ENCODE measurements around the gene IL6ST.
A peak's percentile ranks its signal among the peaks of the same experiment; 100 is the strongest.

Gene IL6ST

DNA sequence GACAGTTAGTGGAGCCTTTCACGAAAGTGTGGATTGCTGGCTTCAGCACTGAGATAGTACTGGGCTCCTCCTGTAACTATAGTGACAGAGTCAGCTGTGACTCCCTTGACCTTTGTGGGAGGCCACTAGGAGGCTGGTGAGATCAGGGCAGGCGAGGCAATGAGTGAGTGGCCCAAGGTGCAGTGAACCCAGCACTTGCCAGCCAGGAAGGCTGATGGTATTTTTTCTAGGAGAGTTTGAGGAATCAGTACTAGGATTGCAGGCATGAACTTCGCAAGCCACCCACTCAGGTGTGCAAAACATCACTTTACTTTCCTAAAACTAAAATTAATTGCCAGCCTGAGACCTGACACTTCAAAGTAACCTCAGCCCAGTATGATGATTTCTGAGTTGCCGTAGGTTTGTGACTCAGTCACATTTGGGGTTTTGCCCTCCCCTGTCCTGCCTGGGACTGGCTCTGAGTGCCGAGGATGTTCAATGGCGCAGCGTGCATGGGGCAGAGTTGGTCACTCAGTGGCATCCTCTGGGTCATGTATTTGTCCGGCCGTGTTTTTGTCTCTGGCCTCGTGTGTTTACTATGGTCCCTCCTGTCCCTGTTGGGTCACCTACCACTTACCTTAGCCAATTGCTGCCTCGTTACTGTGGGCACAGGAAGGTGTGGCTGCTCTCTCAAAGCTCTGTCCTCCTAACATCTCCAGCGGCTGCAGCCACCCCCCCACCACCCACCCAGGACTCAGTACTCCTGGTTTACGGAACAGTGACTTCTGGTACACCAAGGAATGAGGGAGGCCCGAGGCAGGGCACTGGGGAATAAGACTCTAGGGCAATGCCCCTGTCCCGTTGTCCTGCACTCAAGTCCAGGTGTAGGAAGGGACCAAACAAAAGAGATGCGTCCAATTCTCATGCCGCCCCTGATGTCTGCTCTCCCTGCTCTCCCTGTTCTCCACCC, 76.4 kb downstream of the IL6ST start:
- DNase-seq, result no peak

DNA sequence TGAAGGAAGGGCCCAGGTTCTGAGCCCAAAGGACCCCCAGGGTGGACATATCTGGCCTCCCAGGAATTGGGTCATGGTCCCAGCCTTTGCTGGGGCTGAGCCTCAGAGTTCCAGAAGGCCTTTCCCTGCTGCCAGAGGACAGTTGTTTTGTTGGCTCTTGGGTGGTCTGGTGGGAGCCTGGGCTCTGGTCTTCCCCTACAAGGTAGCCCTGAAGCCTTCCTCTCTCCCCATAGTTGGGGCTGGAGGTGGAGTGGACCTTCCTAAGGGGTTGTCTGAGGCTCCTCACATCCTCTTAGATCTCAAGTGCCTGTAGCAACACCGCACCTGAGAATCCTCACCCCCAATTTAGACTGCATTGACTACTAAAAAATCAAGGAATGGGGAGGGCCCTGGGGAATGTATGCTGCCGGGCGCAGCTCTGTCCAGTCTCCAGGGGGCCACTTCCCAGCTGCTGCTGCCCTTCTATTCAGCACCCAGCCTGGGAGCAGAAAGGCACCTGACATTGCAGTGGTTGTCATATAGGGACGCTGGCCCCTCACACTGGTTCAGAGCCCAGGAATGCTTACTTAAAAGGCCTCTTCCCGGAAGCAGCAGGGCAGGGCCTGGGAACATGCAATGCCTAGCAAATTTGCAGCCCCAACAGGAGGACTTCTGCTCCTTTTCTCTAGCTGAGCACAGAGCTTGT, 77.2 kb downstream of the IL6ST start:
- no peak for DNase-seq

DNA sequence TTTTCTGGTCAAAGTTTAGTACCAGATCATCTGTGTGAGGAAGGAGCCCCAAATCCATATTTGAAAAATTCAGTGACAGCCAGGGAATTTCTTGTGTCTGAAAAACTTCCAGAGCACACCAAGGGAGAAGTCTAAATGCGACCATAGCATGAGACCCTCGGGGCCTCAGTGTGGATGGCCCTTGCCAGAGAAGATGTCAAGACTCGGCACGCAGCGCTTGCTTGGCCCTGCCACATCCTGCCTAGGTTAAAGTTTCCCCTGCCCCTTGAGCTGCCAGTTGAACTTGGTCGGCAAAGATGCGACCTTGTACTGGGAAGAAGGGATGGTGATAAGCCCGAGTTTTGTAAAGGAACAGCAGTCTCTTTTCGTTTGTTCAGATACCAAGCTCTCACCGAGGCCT, 77.8 kb downstream of the IL6ST start:
- DNase-seq, result no peak

DNA sequence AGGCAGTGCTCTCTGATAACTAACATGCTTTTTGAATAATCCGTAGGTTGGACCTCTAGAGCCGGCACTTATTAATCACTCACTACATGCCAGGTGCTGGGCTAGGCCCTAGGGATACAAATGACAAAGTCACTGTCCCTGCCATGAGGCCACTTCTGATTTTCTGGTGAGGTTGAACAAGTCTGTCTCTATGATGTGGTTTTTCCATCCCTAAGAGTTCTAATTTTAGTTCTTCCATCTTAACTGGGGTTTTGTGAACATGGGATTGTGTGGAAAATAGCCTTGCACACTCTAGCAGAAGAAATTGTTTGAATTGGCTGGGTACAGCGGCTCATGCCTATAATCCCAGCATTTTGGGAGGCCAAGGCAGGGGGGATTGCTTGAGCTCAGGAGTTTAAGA, 79.0 kb downstream of the IL6ST start:
- DNase-seq, result no peak

DNA sequence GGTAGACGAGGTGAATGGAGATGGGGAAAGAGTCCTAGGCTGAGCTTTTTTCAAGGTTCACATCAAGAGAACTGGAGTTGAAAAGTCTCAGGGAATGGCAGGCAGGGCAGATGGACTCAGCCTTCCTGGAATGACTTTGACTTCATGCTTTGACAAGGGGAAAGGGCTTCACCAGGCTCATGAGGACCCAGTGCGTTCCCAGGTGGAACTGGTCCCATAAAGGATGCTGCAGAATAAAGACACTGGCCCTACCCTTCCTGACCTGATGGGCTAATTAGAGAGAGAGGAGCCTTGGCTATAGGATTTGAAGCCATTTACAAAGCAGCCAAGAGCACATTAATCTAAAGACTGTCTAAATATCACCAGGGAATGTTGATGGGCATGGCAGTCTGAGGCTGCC, 79.8 kb downstream of the IL6ST start:
- no peak for DNase-seq

DNA sequence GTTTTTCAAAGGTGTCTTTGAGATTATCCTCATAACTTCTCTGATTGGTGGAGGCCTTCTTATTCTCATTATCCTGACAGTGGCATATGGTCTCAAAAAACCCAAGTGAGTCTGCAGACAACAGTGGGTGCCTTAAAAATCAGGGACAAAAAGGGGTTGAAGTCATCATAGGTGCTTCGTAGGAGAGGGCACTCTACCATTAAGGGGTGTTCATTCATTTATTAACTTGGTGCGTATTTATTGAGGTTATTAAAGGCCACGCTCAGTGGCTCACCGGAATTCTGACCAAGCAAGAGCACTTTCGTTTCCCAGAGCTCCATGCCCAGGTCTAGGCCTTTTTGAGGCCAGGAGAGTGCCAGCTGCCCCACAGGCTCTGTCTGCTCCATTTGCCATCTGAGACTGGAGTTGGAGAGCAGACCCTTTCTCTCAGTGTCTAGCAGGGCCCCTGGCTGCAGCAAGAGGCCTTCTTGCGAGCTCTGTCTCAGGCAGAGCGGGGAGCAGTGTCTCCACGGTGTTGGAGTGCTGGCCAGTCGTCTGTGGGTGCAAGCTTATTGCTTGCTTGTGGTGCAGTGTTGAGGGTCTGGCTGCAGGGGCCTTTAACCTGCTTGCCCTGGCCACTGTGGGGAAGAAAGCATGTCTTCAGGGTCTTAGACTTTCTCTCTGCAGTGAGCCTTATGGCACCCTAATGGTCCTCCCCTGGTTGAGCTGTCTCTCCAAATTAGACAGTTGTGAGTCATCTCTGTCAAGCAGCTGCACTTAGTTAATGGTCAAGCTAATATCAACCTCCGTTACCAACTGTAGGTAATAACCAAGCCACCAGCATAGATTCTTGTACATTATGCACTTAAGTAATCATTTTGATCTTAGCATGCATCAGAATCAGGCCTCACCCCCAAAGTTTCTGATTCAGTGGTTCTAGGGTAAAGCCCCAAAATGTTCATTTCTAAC, 81.0 kb downstream of the IL6ST start:
- no peak for DNase-seq

DNA sequence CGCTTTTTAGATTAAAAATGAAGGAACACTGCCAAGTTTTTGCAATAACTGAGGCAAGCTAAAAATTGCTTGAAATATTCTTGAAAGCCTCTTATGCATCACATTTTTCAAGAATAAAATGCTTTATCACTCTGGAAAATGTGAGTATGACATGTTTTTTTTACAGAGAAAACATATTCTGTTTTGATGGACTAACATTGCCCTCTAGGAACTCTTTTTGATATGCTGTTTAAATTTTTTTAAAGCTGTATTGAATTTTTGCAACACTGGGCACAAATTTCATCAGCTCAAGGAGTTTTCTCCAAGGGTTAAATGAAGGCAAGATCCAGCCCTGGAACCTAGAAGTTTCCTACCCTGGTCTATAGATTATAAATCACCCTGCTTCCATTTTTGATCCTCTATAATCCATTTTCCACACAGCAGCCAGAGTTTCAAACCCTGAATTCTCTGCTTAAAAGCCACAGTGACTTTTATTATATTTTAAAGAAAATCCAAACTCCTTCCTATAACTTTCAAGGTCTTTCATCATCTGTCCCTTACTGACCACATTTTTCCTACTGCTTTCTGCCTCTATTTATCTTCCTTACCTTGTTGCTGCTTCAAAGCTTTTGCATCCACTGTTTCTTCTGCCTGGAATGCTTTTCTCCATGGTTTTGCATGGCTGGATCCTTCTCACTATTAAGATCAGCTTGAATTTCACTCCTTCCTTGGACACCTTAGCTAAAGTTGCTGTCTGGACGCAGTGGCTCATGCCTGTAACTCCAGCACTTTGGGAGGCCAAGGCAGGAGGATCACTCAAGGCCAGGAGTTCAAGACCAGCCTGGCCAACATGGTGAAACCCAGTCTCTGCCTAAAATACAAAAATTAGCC, 82.7 kb downstream of the IL6ST start:
- no peak for DNase-seq

DNA sequence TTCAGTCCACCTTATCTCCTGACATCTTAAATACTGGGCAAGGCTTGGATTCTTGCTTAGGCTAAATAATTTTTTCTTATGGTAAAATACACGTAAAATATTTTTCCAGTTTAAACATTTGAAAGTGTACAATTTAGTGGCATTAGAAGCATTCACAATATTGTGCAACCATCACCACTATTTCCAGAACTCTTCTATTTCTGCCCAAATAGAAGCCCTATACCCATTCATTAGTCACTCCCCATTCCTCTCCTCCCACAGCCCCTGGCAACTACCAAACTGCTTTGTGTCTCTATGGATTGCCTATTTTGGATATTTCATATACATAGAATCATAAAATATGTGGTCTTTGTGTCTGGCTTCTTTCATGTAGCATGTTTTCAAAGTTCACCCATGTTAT, 86.0 kb downstream of the IL6ST start:
- no peak for DNase-seq

DNA sequence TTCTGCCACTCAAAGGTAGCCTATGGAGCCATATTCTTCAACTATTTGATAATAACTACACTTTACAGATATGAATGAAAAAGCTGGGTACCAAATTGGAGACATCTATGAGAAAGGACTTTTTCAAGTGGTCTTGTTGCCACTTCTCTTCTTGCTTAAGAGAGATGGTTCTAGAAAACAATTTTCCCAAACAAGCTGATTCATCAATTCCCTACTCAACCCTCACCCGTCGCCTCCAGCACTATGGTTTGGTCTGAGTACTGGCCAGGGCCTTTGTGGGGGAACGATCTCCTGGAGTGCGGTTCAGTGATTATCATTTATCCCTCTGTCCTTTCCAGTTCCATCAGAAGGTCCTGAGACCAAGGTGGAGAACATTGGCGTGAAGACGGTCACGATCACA, 86.8 kb downstream of the IL6ST start:
- no peak for DNase-seq

DNA sequence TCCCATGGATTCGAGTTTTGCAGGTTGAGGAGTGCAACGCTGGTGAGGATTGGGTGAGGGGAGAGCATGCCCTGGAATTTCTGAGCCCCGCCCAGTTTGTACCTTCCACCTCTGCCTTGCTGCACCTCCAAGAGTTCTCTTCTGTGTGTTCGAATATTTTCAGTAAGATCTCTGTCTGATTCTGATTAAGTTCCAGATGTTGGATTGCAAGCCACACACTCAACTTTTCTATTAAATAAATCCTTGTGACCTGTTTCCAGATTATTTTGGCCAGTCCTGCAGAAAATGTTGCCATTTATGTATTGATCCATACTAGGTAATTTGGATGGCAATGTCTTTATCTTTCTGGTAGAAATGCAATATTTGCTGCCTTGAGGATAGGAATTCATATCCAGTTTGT, 89.5 kb downstream of the IL6ST start:
- no peak for DNase-seq

DNA sequence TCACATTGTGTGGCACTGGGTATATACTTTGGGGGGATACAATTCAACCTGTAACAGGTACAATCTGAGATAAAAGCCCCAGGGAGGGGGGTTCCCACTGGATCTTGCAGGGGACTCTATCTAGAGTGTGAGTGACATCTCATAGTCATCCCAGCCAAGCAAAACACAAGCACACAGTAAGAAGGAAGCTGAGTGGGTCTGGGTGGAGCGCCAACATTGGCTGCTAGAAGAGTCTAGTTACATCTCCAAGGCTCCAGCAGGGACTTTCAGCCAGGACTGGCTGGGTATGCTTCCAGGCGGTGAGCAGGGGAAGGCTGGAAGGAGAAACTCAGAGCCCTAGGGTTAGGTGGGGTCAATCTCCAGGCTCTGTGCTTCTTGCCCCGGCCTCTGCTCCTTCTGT, 90.6 kb downstream of the IL6ST start:
- no peak for DNase-seq

DNA sequence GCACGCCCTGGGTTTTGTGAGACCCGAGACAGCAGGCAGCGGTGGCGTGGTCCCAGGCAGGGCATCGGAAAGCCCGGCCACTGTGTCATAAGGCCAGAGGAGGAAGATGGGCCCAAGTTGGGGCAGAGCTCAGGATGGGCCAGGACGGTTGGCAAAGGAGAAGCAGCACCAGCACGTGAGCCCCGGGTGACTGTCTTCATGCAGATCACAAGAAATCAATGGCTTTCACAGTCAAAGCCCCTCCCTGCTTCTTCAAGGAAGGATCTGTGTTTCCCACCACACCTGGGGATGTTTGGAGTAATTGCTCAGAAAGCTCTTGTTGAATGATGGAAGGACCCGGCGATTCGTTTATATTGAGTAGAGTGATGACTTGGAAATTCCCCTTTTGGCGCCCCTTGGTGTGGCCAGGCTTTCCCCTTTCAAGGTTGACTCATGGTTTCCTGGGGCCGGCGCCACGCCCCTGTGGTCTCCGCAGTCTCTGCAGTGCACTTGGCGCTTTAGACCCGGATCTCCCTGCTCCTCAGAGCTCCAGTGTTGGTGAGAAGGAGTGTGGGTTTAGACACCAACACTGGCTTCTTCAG, 91.6 kb downstream of the IL6ST start:
- DNase-seq, result no peak

DNA sequence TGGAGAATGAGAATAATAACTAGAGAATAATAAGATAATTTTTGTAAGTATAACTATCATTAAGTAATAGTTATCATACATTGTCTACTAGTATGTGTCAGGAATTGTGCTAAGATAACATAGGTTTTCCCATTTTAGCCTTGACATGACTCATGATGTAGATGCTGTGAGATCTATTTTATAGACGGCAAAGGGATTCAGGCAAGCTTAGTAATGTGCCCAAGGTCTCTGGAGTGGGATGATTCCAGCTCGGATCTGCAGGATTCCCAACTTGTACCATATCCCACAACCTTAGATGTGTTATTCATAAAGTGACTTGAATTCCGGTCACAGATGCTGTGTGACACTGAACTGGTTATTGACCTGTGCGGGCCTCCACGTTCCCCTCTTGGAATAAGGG, 92.1 kb downstream of the IL6ST start:
- DNase-seq, result no peak

DNA sequence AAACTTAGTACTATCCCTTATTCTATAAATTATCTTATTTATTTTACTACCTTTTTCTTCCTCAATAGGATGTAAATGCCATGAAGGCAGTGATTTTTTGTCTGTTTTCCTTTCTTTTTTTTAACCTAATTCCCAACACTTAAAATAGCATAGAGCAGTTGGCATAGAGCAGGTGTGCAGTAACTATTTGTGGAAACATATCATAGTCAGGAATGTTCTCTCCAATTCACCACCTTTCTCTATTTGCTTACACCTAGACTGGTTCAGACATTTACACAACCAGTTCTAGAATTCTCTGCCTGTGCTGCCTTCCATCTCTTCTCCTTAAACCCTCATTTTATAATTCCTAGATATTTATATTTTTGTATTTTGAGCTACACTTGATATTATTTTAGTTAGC, 94.0 kb downstream of the IL6ST start:
- DNase-seq, result peak in 1 of 2 experiments; percentile 23

DNA sequence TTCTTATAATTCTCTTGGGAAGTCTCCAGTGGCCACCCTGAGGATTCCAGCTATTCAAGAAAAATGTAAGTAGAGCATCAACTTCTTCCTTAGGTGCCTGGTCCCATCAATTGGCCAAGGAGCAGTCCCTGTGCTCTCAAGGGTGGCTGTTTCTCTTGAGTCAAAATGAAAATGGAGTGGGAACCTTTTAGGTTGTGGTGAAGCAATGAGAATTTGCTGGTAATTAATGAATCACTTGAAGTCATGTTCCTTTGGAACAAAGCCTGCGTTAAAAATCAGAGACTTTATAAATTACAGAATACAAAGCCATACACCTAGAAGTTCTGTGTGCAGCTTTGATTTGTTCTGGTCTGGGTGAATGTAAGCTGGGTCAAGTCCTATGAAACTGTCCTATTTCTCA, 94.7 kb downstream of the IL6ST start:
- DNase-seq, result no peak

DNA sequence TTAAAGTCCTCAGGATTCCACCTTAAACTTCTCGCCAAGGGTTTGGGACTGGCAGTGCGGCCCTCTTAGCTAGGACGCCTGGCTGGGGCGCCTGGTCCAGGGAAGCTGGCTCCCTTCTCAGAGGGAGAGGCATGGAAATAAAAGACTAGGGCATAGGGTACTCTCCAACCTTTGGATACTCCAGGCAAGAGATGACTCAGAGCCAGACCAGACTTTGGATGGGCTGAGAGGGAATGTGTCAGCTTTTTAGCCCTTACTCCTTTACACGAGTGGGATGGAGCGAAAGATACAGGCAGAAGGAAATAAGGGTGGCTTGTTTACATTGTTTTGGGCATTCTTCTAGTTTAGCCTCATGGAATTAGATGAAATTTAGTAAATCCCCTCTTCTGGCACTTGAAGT, 95.4 kb downstream of the IL6ST start:
- DNase-seq, result no peak

DNA sequence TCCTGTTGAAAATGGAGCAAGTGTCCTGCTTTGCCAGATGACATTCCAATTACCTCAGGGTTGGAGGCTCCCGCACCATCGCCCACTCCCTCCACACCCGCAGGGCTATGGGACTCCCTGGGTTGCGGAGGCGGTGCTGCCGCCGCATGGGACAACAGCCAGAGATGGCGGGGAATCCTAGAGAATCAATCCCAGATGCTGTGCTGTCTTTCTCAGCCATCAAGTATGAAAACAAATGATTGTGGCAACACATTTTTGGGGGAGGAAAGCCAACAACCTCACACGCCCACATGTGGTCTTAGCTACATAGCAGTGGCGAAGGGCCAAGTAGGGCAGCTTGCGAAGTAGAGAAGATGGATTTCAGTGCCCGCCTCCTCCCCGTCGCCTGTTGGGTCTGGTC, 96.9 kb downstream of the IL6ST start:
- DNase-seq, result no peak

DNA sequence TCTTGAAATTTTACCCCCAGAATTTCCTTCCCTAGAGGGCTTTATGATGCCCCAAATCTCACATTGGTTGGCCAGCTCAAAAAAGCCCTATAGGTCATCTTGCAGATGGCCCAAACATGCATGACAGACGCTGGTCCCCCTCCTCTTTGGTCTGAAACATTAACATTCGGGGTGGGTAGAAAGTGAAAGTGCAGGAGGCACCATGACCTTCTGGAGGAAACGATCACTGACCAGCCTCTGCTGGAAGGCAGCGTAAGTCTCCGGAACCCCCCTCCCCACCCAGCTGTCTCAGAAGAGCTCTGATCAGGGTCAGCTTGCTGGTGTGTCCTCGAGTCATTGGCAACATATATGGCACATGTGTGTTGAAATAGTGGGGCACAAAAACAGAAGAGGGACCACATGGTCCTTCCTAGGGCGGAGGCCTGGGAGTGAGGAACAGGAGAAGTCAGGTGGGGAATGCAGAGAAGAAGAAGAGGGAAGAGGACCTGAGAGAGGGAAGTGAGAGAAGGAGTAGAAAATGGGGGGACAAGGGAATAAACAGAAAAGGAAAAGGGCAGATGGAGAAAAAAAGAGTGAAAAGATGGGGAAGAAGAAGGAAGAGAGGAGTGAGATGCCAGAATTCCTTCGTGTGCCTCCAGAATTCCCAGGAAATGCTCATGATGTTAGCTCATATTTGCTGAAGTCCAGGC, 97.4 kb downstream of the IL6ST start:
- DNase-seq, result no peak

DNA sequence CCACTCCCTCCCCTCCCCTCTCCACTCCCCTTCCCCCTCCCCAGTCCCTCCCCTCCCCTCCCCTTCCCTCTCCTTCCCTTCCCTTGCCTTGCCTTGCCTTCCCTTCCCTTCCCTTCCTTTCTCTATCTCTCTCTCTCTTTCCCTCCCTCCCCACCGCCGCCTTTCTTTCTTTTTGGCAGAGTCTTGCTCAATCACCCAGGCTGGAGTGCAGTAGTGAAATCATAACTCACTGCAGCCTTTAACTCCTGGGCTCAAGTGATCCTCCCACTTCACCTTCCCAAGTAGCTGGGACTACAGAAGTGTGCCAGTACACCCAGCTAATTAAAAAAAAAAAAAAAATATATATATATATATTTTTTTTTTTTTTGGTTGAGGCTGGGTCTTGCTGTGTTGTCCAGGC, 98.1 kb downstream of the IL6ST start:
- DNase-seq, result no peak

DNA sequence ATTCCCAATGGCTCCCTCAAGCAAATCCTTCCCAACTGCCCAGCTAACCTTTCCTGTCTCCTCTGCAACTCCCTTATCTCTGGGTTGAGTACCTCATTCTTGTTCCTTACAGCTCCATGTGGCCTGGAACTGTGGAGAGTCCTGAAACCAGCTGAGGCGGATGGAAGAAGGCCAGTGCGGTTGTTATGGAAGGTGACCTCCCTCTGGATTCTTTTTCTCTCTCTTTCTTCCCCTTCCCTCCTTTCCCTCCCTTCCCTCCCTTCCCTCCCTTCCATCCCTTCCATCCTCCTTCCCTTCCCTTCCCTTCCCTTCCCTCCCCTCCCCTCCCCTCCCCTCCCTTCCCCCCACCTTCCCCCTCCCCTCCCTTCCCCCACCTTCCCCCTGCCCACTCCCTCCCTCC, 98.5 kb downstream of the IL6ST start:
- DNase-seq, result no peak

DNA sequence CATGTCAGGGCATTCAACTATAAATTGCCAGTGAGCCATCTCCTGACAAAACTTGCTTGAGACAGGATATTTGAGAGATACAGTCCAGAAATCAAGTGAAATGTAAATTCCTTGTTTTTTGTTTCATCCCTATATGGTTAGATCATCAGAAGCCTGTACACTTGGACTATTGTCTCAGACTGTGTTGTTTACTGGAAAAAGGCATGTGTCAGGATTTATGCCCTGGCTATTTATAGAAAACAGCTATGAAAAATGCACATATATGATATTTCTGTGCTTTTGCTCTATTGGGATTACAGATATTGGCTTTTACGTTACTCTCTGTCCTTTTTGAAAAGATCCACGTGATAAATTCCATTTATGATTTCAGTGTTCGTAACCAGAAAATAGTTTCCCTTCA, 99.4 kb downstream of the IL6ST start:
- DNase-seq, result no peak
